ENCODE results near the gene C1QB. TPM values are rescaled to one million over a fixed set of nuclear protein-coding genes. Genes with fewer than 3 reads are reported as not detected.

The C1QB gene
- total RNA-seq, 2 experiments from 2014 or later: not detected

- no peaks in the 10 kb centered on the region for H3K36me3 ChIP-seq (ENCODE audit: insufficient read depth, low read length)
- H4K20me1 ChIP-seq (ENCODE audit: insufficient read depth, low read length): no peaks in the 10 kb centered on the region
- H2AFZ ChIP-seq (ENCODE audit: low read length): no peak overlapping the region
- no peak overlapping the region for H3K4me2 ChIP-seq (ENCODE audit: low read length)
- ChIA-PET CTCF (ENCODE audit: unreplicated experiment) (no interaction called here), POLR2A (no interaction called here)
- H3K9me3 ChIP-seq (ENCODE audit: low read length): no peaks in the 10 kb centered on the region
- no peak for DNase-seq (ENCODE audit: low spot score)
- H3K27ac ChIP-seq (ENCODE audit: low read depth, low read length, poor library complexity, severe bottlenecking): no peak overlapping the region
- no peak for TF ChIP-seq EZH2phosphoT487 (IDR thresholded peaks at IDR 0.05; ENCODE audit: borderline replicate concordance, low read depth, low read length)
- no peak for TF ChIP-seq CTCF (conservative IDR thresholded peaks at IDR 0.05; ENCODE audit: low read length)
- H3K79me2 ChIP-seq (ENCODE audit: insufficient read depth, low read depth, low read length): no peaks in the 10 kb centered on the region
- no peaks in the 10 kb centered on the region for H3K9me2 ChIP-seq (ENCODE audit: insufficient read depth, low read length)
- intact Hi-C loops (cut with micrococcal nuclease; ENCODE audit: unreplicated experiment): no loop called here
- no peak overlapping the region for H3K4me3 ChIP-seq (ENCODE audit: low read depth, low read length, poor library complexity, severe bottlenecking)
- no peaks in the 10 kb centered on the region for H3K4me1 ChIP-seq (ENCODE audit: insufficient read depth, low read length, poor library complexity, severe bottlenecking)
- BruUV-seq (replicated peaks): no TSS peak
Observed at GRCh38 chr1:22708777-22709176, 55.7 kb downstream of the C1QB start.

- Histone ChIP-seq H3K9me2 (ENCODE audit: insufficient read depth, low read length) (no peaks in the 10 kb centered on the region), H3K9me3 (ENCODE audit: low read length) (no peaks in the 10 kb centered on the region), H3K4me2 (ENCODE audit: low read length) (no peak overlapping the region), H3K4me3 (ENCODE audit: low read depth, low read length, poor library complexity, severe bottlenecking) (no peak overlapping the region), H3K27ac (ENCODE audit: low read depth, low read length, poor library complexity, severe bottlenecking) (no peak overlapping the region), H3K4me1 (ENCODE audit: insufficient read depth, low read length, poor library complexity, severe bottlenecking) (no peaks in the 10 kb centered on the region), H4K20me1 (ENCODE audit: insufficient read depth, low read length) (no peaks in the 10 kb centered on the region), H3K79me2 (ENCODE audit: insufficient read depth, low read depth, low read length) (no peaks in the 10 kb centered on the region), H3K36me3 (ENCODE audit: insufficient read depth, low read length) (no peaks in the 10 kb centered on the region), H2AFZ (ENCODE audit: low read length) (no peak overlapping the region)
- intact Hi-C loops (cut with micrococcal nuclease; ENCODE audit: unreplicated experiment): no loop called here
- no peak for DNase-seq (ENCODE audit: low spot score)
- no TSS peak for BruUV-seq (replicated peaks)
- CTCF ChIA-PET (ENCODE audit: unreplicated experiment): no interaction called here
- POLR2A ChIA-PET: no interaction called here
- TF ChIP-seq EZH2phosphoT487 (IDR thresholded peaks at IDR 0.05; ENCODE audit: borderline replicate concordance, low read depth, low read length) (no peak), CTCF (conservative IDR thresholded peaks at IDR 0.05; ENCODE audit: low read length) (0 out of 2 replicates have a peak, but pooled peaks have one; percentile 14)
Observed at GRCh38 chr1:22709227-22709626, 56.2 kb downstream of the C1QB start.

- Histone ChIP-seq H3K4me3 (ENCODE audit: low read depth, low read length, poor library complexity, severe bottlenecking) (peak overlapping the region; percentile 60), H3K79me2 (ENCODE audit: insufficient read depth, low read depth, low read length) (no peaks in the 10 kb centered on the region), H3K27ac (ENCODE audit: low read depth, low read length, poor library complexity, severe bottlenecking) (no peak overlapping the region), H4K20me1 (ENCODE audit: insufficient read depth, low read length) (no peaks in the 10 kb centered on the region), H3K36me3 (ENCODE audit: insufficient read depth, low read length) (no peaks in the 10 kb centered on the region), H3K4me1 (ENCODE audit: insufficient read depth, low read length, poor library complexity, severe bottlenecking) (no peaks in the 10 kb centered on the region), H3K9me2 (ENCODE audit: insufficient read depth, low read length) (no peaks in the 10 kb centered on the region), H3K4me2 (ENCODE audit: low read length) (peak overlapping the region; percentile 80), H3K9me3 (ENCODE audit: low read length) (no peaks in the 10 kb centered on the region), H2AFZ (ENCODE audit: low read length) (no peak overlapping the region)
- POLR2A ChIA-PET: no interaction called here
- DNase-seq (ENCODE audit: low spot score): peak; percentile 60
- BruUV-seq (replicated peaks): no TSS peak
- CTCF ChIA-PET (ENCODE audit: unreplicated experiment): no interaction called here
- no peak for TF ChIP-seq CTCF (conservative IDR thresholded peaks at IDR 0.05; ENCODE audit: low read length)
- TF ChIP-seq EZH2phosphoT487 (IDR thresholded peaks at IDR 0.05; ENCODE audit: borderline replicate concordance, low read depth, low read length): no peak
- intact Hi-C loops (cut with micrococcal nuclease; ENCODE audit: unreplicated experiment): no loop called here
Observed at GRCh38 chr1:22709891-22710700, 57.1 kb downstream of the C1QB start.

Data from OCI-LY7 (cell line).